ENCODE results near the gene CD244.
A peak's percentile ranks its signal among the peaks of the same experiment; 100 is the strongest.
"Not testable (repeated sequence)": the region's sequence is repeated elsewhere in the genome, so short reads cannot be mapped to it uniquely, and the experiment has no call there.

The CD244 gene, protein sequence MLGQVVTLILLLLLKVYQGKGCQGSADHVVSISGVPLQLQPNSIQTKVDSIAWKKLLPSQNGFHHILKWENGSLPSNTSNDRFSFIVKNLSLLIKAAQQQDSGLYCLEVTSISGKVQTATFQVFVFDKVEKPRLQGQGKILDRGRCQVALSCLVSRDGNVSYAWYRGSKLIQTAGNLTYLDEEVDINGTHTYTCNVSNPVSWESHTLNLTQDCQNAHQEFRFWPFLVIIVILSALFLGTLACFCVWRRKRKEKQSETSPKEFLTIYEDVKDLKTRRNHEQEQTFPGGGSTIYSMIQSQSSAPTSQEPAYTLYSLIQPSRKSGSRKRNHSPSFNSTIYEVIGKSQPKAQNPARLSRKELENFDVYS

DNA sequence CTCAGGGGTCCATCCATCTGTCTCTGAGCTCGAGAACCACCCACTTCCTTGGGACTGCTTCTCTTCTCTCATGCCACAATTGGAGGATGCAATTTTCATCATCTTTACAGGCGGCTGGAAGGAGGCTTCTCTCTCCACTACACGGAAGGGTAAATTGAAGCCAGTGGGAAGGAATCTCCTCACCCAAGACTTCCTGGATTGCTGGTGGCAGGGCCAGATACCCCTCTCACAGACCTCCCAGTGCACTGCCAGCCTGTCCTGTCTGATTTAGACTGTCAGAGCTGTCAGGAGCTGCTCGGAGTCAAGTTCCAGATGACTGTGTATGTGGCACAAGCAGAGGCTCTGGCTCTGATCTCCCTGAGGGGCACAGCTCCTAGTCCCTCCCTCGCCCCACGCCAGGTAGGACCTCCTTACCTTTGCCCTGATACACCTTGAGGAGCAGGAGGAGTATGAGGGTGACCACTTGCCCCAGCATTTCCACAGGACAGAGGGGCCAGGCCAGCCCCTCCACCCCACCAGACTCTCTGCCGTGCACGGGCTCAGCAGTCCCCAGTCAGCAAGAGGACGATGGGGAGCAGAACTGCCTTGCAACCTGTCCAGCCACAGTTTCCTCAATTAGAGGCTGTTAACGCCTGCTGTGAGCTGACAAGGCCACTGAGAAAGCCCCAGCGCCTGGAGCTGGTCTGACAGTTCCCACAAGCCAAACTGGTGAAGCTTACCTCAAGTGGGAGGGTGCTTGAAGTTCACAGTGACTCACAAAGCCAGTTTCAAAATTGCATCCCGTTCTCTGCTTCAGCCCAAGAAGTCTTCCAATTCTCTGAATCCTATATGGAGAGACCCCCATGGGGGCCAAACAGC, at the start of gene CD244:
Gene CD244, minus strand, starts transcription at position 685 of the 858 bp plus-strand sequence. Its CDS starts 210 bp downstream, at position 475.
- in situ Hi-C loops (cut with HindIII; ENCODE audit: low pct_unique_long_range_greater_than_20kb, low sequenced_read_pairs), result no loop called here
- TF ChIP-seq JUND (IDR thresholded peaks at IDR 0.05; ENCODE audit: low read depth), result no peak
- DNase-seq (ENCODE audit: low read depth in 1 of 2, low spot score in 1 of 2), result peak in 1 of 2 experiments; percentile 37

GRCh38 chr1:160911925-160912324, 49.2 kb upstream of the CD244 start:
- no peak for TF ChIP-seq JUND (IDR thresholded peaks at IDR 0.05; ENCODE audit: low read depth)
- in situ Hi-C loops (cut with HindIII; ENCODE audit: low pct_unique_long_range_greater_than_20kb, low sequenced_read_pairs), result no loop called here
- no peak for DNase-seq (ENCODE audit: low read depth in 1 of 2, low spot score in 1 of 2)

- DNase-seq (ENCODE audit: low read depth in 1 of 2, low spot score in 1 of 2), result no peak
- TF ChIP-seq JUND (IDR thresholded peaks at IDR 0.05; ENCODE audit: low read depth), result no peak
- in situ Hi-C loops (cut with HindIII; ENCODE audit: low pct_unique_long_range_greater_than_20kb, low sequenced_read_pairs), result no loop called here
Observed at GRCh38 chr1:160911441-160911840, 48.8 kb upstream of the CD244 start.

DNA sequence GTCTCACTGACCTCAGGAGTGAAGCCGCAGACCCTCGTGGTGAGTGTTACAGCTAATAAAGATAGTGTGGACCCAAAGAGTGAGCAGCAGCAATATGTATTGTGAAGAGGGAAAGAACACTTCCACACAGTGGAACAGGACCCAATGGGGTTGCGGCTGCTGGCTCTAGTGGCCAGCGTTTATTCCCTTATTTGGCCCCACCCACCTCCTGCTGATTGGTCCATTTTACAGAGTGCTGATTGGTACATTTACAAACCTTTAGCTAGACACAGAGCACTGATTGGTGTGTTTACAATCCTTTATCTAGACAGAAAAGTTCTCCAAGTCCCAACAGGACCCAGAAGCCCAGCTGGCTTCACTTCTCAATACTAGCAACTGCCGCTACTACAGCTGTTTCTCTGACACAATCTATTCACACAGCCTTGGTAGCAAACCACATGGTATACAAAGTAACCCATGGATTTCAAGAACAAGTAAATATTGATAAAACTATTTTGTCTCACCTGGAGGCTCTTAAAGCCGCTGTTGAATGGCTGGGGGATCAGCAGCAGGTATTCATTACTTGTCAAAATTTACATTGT, 47.6 kb upstream of the CD244 start:
- in situ Hi-C loops (cut with HindIII; ENCODE audit: low pct_unique_long_range_greater_than_20kb, low sequenced_read_pairs), result no loop called here
- no peak for DNase-seq (ENCODE audit: low read depth in 1 of 2, low spot score in 1 of 2)
- no peak for TF ChIP-seq JUND (IDR thresholded peaks at IDR 0.05; ENCODE audit: low read depth)

- no peak for DNase-seq (ENCODE audit: low read depth in 1 of 2, low spot score in 1 of 2)
- in situ Hi-C loops (cut with HindIII; ENCODE audit: low pct_unique_long_range_greater_than_20kb, low sequenced_read_pairs), result no loop called here
Observed at GRCh38 chr1:160907976-160908375, 45.3 kb upstream of the CD244 start.

GRCh38 chr1:160905617-160905989, 42.9 kb upstream of the CD244 start:
- DNase-seq (ENCODE audit: low read depth in 1 of 2, low spot score in 1 of 2), result no peak
- in situ Hi-C loops (cut with HindIII; ENCODE audit: low pct_unique_long_range_greater_than_20kb, low sequenced_read_pairs), result no loop called here

More at GRCh38 chr1:160907976-160908375, 45.3 kb upstream of the CD244 start:
- TF ChIP-seq JUND (IDR thresholded peaks at IDR 0.05; ENCODE audit: low read depth), result no peak

GRCh38 chr1:160904783-160905616, 42.3 kb upstream of the CD244 start:
- in situ Hi-C loops (cut with HindIII; ENCODE audit: low pct_unique_long_range_greater_than_20kb, low sequenced_read_pairs), result no loop called here
- no peak for DNase-seq (ENCODE audit: low read depth in 1 of 2, low spot score in 1 of 2)
- no peak for TF ChIP-seq JUND (IDR thresholded peaks at IDR 0.05; ENCODE audit: low read depth)

More at GRCh38 chr1:160905617-160905989, 42.9 kb upstream of the CD244 start:
- TF ChIP-seq JUND (IDR thresholded peaks at IDR 0.05; ENCODE audit: low read depth), result no peak

DNA sequence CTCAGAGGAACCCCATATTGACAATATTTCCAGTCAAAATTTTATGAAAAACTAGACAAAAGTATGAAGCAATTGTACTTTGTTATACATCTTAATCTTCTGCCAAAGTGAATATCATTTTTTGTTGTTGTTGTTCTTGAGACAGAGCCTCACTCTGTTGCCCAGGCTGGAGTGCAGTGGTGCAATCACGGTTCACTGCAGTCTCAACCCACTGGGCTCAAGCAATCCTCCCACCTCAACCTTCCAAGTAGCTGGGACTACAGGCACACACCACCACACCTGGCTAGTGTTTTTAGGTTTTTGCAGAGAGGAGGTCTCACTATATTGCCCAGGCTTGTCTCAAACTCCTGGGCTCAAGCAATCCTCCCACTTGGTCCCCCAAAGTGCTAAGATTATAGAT, 39.6 kb upstream of the CD244 start:
- in situ Hi-C loops (cut with HindIII; ENCODE audit: low pct_unique_long_range_greater_than_20kb, low sequenced_read_pairs); DNase-seq (ENCODE audit: low read depth in 1 of 2, low spot score in 1 of 2): not testable (repeated sequence)

DNA sequence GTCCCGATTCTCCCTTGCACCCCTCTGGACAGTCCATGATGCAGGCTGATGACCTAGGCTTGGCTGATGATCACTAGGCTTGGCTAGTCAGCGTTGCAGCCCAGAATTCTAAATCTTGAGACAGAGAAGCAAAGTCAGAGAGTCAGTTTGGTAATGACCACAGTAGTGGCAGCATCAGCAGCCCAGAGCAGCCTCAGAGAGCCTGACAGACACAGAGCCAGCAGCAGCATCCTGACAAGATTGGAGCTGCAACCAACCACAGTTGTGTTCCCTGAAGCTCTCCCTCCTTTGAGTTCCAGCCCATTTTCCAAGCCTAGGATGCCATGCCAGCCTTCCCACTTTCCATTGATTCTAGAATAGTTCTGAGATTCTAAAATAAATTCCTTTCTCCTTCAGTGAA, 39.1 kb upstream of the CD244 start:
- DNase-seq (ENCODE audit: low read depth in 1 of 2, low spot score in 1 of 2), result no peak
- no peak for TF ChIP-seq JUND (IDR thresholded peaks at IDR 0.05; ENCODE audit: low read depth)
- in situ Hi-C loops (cut with HindIII; ENCODE audit: low pct_unique_long_range_greater_than_20kb, low sequenced_read_pairs), result no loop called here

DNA sequence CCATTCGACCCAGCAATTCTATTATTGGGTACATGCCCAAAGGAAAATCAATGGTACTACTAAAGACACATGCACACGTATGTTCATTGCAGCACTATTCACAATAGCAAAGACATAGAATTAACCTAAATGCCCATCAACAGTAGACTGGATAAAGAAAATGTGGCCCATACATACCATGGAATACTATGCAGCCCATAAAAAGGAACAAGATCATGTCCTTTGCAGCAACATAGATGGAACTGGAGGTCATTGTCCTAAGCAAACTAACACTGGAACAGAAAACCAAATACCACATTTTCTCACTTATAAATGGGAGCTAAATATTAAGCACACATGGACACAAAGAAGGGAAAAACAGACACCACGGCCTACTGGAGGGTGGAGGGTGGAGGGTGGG, 38.0 kb upstream of the CD244 start:
- in situ Hi-C loops (cut with HindIII; ENCODE audit: low pct_unique_long_range_greater_than_20kb, low sequenced_read_pairs); DNase-seq (ENCODE audit: low read depth in 1 of 2, low spot score in 1 of 2): not testable (repeated sequence)

- in situ Hi-C loops (cut with HindIII; ENCODE audit: low pct_unique_long_range_greater_than_20kb, low sequenced_read_pairs); DNase-seq (ENCODE audit: low read depth in 1 of 2, low spot score in 1 of 2): not testable (repeated sequence)
Observed at GRCh38 chr1:160894368-160895135, 31.9 kb upstream of the CD244 start.

All from T47D (cell line).